ENCODE data around the gene EXOC8.
A peak's percentile ranks its signal among the peaks of the same experiment; 100 is the strongest.

The EXOC8 gene, protein sequence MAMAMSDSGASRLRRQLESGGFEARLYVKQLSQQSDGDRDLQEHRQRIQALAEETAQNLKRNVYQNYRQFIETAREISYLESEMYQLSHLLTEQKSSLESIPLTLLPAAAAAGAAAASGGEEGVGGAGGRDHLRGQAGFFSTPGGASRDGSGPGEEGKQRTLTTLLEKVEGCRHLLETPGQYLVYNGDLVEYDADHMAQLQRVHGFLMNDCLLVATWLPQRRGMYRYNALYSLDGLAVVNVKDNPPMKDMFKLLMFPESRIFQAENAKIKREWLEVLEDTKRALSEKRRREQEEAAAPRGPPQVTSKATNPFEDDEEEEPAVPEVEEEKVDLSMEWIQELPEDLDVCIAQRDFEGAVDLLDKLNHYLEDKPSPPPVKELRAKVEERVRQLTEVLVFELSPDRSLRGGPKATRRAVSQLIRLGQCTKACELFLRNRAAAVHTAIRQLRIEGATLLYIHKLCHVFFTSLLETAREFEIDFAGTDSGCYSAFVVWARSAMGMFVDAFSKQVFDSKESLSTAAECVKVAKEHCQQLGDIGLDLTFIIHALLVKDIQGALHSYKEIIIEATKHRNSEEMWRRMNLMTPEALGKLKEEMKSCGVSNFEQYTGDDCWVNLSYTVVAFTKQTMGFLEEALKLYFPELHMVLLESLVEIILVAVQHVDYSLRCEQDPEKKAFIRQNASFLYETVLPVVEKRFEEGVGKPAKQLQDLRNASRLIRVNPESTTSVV
- total RNA-seq, result 60.7 to 95.5 (median 90.1) reads per million in 4 experiments

DNA sequence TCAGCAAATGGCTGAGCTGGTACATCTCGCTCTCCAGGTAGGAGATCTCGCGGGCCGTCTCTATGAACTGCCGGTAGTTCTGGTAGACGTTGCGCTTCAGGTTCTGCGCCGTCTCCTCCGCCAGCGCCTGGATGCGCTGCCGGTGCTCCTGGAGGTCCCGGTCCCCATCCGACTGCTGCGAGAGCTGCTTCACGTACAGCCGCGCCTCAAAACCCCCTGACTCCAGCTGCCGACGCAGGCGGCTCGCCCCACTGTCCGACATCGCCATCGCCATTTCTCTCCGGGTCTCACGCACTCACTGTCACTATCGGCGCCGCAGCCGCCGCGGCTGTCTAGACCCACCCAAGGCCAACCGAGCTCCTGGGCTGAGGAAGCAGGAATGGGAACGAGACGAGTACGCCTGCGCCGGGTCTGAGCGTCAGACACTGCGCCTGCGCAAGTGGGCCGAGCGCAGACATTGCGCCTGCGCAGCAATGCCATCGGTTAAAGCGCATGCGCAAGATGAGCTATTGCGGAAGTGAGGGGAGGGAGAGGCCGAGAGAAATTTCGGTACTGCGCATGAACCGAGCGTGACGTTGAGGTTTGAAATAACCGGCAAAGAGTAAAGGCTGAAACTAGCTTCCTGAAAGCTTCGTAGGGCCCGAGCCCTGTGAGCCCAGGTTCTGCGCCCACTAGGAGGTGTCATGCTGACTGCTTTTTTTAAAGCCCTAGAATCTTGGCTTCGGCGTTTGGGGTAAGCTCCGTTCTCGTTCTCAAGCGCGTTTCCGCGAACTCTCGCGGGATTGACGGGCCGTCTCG is at the start of gene EXOC8:
Gene EXOC8 (minus strand): TSS at position 381 of the 798 bp plus-strand sequence. CDS start 107 bp downstream, at position 274.
- DNase-seq, result peak; percentile 99

DNA sequence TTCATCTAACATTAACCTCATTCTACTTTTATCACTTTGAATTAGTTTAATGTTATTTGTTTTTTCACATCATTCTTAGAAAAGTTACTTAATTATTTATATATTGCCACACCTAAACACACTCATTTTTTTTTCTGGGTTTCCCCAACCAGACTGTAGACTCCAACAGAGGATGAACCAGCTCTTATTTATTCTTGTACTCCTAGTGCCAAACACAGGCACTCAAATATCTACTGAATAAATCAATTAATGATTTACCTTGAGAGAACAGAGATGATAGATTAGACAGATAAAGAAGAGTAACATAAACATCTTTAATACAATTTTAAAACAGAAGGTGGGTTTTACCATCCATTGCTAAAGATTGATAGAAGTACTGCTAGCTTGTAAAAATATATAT is 48.8 kb upstream of the EXOC8 start:
- DNase-seq, result no peak

DNA sequence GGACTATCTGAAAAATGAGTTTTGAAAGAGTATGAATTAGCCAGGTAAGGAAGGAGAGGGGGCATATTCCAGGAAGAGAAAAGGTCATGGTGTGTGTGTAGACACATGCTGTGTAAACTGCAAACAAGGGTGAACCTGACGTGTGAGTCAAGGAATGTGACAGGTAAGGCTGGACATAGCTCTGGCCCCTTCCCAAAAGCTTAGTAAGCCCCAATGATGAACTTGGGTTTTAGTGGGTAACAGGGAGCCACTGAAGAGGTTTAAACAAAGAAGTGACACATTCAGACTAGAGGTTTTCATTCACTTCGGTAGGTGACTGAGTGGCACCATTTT is 47.7 kb upstream of the EXOC8 start:
- DNase-seq, result no peak

DNA sequence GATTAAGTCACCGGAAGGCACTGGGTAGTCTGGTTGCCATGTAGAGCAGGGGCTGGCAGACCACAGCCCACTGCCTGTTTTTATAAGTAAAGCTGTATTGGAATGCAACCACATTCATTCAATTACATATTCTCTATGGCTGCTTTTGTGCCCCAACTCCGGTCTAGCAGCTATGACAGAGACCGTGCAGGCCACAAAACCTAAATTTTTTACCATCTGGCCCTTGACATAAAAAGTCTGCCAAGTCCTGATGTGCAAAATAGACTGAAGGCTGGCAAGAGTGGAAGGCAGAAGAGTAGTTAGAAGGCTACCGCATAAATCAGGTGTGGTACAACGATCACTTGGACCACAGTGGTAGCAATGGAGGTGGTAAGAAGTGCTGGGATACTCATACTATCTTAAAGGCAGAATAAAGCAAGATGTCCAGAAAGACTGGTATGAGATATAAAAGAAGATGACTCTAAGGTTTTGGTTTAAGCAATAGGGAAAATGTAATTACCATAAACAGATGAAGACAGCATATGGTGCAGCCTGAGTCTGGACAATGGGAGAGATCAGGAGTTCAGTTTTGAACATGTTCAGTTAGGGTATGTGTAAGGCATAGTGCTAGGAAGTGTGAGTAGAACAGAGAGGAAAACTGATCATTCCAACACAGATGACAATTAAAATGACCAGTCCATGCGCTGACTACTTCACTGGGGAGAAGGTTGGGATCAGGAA is 47.2 kb upstream of the EXOC8 start:
- no peak for DNase-seq

DNA sequence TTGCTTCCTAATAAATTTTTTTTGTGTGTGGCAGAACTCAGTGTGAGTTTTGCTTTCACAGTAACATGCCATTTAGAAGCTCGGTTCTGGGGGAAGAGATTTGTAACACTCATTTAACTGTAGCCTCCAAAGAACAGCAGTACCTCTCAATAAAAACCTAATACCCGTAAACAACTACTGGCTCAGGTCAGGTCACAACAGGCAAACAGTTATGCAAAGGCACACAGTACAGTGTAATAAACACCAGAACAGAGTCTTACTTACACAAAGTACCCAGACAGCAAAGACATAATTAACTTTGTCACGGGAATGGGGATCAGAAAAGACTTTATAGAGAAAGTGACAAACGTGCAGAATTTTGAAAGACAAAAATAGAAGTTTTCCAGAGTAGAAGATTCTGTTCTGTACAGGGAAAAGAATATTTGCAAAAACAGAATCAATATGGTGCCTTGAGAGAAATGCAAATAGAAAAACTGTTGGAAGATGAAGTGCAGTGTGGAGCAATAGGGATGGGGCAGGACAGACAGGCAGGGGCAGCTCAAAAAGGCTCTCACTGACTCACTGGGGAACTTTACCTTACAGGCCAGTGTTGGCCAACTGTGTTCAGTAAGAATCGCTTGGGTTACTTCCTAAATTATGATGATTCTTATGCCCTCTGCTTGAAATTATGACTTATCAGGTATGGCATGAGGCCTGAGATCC is 45.7 kb upstream of the EXOC8 start:
- DNase-seq, result no peak

DNA sequence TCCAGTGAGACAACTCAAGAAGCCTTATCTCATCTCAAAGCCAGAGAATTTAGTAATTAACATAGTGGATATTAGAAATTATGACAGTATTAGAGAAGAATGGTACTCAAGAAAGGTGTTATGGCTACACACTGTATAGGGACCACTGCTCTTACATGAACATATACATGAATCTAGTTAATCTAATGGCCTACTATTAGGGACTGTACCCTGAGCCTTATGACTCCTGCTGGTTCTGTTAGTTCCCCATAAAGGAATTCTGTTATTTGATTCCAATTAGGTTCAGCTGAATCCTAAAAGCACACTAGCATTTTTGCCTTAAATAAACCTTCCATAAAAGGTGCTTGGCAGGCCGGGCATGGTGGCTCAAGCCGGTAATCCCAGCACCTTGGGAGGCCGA is 44.8 kb upstream of the EXOC8 start:
- no peak for DNase-seq

DNA sequence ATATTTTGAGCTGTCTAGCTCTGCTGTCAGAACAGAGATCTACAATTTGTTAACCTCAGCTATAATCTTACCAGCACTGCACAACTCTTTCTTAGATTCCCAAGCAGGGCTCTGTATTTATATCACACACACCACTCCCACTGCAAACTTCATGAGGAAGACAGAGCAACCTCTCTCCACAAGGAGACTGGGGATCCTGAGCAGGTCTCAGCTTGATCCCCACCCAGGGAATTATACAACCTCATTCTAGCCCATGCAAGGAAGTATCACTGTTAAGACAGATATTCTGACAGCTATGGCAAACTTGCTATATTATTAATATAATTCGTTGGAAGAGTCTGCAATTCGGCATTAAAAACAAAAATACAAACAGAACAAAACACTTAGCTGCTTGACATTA is 44.1 kb upstream of the EXOC8 start:
- no peak for DNase-seq

DNA sequence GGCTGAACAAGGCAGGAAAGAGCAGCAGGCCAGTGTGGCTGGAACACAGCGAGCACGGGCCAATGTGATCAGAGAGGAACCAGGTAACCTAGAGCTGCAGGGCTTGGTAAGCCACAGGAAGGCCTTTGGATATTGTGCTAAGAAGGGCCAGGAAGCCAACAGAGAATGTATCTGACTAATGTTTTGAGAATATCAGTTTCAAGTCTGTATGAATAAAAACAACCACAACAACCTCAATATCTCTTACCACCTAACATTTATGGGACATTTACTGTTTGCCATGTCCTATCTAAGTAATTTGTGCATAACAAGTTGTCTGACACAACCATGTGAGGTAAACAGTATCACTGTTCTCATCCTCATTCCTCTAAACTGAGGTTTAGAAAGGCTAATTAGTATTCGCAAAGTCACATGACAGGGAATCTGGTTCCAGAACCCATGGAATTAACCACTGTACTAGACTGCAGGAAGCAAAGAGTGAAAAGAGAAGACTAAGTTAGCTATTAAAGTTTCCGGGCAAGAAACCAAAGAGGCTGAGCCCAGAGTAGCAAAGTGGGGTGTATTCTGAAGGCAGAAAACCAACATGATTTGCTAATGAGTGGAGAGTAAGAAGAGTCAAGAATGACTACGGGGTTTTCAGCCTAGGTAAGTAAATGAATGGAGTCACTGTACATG is 39.4 kb upstream of the EXOC8 start:
- no peak for DNase-seq

DNA sequence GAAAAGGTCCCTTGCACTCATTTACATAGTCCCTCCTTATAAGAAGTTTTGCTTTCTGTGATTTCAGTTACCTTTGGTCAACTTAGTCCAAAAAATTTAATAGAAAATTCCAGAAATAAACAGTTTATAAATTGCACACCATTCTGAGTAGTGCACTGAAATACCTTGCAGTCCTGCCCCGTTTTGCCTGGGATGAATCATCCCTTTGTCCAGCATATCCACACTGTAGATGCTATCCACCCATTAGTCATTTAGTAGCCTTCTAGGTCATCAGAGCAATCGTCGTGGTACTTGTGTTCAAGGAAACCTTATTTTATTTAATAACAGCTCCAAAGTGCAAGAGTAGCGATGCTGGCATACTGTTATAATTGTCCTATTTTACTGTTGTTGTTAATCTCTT is 38.4 kb upstream of the EXOC8 start:
- DNase-seq, result no peak

DNA sequence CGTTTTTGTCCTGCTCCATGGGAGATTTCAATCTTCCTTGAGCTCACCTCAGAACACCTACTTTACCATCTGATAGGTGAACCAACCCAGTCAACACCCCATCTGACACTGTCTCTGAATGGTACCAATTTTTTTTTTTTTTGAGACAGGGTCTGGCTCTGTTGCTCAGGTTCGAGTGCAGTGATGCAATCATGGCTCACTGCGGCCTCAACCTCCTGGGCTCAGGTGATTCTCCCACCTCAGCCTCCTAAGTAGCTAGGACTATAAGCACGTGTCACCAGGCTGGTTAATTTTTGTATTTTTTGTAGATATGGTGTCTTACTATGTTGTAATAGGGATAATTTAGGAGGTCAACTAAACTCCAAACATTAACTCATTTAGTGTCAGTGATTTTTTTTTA is 36.7 kb upstream of the EXOC8 start:
- DNase-seq, result no peak

DNA sequence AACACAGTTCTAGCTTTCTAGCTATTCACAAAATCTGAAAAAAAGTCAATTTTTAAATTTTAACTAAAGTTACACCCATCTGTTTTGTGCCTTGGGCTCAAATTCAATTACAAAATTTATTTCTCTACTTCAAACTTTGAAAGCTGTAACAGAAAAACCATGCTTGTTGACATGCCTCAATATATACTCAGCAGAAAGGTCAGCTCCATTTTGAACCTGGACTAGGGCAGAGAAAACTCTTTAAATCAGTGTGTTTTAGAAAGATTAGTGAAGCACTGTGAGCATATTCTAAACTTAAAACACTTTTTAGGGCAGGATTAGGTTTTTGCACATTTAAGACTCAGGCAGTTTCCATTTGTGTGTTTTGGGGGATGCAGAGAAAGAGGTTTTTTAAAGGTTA is 34.8 kb upstream of the EXOC8 start:
- DNase-seq, result no peak

DNA sequence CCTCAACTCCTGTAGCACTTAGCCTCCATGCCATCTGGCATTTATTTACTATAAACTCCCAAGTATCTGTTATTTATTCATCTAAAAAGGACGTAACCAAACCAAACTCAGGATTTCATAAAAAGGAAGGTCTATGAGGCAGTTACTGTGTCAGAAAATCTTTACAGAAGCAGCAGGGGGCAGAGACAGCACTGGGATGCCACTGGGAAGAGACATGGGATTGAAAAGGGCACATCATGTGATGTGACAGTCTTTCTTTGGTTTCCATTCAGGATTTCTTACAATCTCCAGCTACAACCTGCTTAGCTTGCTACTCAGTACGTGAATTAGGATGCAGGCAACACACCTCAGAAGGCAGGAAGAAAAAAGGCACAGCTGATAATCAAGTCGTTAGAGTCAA is 31.6 kb upstream of the EXOC8 start:
- DNase-seq, result no peak

DNA sequence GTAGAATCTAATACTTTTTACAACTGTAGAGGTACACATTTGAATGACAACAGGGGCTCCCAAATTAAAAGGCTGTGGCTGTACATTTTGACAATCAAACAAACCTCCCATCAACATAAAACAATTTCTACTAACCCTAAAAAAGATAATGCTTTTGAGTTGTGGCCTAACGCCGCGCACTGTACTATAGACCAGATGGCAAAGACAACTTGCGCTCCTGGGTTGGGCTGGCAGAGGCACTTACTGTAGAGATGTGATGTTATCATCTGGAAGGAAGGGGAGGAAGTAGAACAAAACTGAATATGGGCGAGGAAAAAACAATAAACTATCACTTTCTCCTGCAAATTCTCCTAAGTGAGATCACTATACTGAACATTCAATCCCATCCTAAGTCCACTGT is 26.5 kb upstream of the EXOC8 start:
- no peak for DNase-seq

DNA sequence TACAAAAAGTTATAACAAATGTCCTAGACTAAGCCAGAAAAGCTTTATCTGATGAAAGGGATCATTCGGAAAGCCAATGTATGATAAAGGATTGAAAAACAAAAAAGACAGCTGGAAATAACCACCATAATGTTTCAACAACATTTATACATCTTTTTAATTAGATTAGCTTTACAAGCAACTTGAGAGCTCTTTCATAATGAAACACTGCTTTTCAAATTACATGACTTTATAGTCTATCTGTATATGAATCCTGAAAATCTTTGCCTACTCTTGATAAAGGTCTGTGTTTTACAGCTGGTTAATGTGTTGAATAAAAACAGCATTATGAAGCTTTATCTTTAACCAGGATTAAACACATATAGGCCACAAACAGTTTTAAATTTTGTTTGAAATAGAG is 26.0 kb upstream of the EXOC8 start:
- no peak for DNase-seq

DNA sequence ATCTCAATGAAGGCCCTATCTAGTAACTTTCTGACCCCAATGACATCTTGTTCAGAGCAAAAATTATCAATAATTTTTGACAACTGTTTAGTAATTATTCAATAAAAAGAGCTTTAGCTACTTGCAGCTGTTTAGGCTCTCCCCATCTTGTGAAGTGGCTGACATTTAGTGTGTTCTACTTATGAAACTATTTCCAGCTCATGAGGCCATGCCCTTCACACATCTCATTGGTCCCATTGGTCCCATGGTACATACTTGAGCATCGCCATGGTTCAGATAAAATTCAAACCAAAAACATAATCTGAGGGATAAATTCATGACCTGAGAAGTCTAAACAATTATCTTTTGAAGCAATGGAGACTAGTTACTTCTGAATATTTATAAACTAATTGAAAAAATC is 24.7 kb upstream of the EXOC8 start:
- no peak for DNase-seq

DNA sequence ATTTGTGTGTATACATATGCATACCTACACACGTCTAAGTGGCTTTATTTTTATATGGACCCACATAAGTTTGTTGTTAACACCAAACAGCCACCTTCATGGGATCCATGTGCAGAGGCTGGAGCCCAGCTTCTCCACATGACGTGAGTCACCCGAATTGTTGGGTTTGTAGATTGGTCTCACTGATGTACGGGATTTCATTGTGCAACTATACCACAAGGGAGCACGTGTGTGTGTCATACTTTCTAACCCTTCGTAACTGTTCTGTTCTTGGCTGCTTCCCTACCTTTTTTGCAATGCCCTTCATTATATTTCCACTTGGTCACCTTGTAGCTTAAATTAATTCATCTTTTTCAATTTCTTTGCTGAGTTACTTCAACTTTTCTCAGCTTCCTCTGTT is 21.5 kb upstream of the EXOC8 start:
- no peak for DNase-seq

DNA sequence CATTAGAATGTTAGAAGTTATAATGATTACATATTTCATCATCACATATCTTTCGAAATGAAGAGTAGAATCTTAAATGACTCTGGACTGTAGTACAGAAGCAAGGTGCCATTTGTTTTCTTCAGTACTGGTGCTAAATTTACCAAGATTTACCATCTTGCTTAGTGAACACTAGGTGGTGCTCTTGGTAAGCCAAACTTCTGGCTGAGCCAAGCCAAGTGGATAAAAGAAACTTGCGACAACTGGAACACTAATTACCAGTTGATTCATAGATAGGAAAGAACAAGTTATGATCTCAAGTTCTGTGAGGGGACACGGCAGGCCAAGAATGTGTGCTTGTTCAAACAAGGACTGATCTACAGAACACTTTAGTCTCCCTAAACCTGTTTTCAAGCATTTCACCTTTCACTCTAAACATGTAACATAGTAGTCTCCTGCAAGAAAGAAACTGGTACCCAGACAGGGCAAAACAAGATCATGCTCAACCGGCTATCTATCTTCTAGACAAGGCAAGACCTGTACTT is 20.2 kb upstream of the EXOC8 start:
- DNase-seq, result no peak

DNA sequence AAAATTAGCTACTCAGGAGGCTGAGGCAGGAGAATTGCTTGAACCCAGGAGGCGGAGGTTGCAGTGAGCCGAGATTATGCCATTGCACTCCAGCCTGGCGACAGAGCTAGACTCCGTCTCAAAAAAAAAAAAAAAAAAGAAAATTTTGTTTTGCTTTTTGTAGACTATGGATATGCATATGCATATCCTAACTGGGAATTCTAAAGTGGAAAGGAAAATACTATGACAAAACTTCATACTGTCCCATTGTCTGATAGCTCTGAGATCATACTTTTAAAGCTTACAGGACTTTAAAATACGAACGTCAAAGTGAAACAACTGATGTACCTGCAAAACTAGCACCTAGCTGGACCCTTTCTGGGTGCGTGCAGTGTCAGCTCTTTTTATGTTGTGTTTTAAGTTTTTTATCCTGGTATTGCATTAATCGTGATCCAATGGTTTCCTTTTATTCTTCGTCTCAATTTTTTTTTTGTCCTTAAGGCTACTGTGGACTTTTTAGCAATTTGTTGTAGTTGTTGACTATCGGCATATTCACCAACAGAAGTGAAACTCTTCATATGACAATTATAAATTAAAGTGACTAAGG is 19.6 kb upstream of the EXOC8 start:
- DNase-seq, result no peak

DNA sequence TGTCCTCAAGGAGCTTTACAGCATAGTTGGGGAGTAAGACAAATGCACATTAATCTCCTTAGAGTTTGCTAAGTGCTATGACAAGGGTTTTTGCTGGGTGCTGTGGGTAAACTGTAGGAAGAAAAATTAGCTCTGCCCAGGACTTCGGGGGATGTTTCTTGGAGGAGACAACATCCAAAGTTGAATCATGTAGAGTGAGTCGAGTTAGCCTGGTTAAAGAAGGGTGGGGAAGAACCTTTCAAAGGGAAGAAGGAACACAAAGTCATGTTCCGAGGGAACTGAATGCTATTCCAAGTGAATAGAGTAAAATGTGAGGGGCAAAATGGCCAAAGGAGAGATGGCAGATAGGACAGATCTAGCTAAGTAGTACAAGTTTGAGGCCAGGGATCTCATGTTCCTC is 17.5 kb upstream of the EXOC8 start:
- no peak for DNase-seq

DNA sequence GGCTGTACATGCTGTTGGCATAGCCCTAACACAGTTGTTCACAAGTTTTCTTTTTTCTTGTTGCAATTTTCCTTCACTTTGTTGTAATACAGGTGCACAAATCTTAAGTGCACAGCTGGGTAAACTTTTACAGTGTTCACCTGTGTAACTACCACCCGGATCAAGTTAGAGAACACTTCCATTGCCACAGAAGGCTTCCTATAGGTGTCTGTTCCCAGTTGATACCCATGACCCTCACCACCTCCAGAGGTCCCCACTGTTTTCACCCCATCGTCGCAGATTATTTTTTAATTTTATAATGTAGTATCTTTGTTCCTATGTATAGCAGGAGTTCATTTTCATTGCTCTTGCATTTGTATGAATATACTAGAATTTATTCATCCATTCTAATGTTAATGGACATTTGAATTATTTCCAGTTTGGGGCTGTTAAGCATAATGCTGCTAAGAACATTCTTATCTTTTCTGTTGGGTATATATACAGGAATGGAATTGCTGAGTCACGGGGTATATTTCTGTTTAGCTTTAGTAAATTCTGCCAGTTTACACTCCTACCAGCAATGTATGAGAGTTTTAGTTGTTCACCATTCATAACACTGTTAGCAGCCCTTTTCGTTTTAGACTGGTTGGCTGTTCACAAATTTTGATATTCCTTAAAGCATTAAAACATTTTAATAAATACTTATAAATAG is 16.8 kb upstream of the EXOC8 start:
- DNase-seq, result no peak
